Measurements from ENCODE around the gene CMTR1. TPM values are rescaled to one million over a fixed set of nuclear protein-coding genes. Genes with fewer than 3 reads are reported as not detected.

The CMTR1 gene
- total and polyA plus RNA-seq, 10 of the 15 experiments (the other 5 are each of a cell fraction or from before 2014, with no cell fraction given) = 2.7 to 67.0 (median 46.2) TPM

DNA sequence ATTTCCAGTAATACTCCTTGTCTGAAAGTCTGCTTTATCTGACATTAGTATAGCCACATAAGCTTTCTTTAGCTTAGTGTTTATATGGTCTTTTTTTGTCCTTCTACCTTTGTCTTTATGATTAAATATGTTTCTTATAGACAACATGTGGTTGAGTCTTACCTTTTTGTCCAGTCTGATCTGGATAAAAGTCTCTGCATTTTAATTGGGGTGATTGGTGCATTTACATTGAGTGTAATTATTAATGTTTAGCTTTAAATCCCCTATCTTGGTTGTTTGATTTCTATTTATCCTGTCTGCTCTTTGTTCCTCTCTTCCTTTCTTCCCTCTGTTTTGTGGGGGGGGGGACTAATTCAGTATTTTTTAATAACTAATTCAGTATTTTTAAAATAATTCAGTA, 34.7 kb downstream of the CMTR1 start:
- FAIRE-seq (no peak), DNase-seq (ENCODE audit: low read depth, low spot score) (no peak), ATAC-seq (no peak)
- no peak overlapping the region for H2AFZ ChIP-seq (ENCODE audit: control insufficient read depth, low read depth, low read length)
- peaks cover 2% of the 10 kb centered on the region; the same call in 2 of the 3 replicates for H3K9me3 ChIP-seq (replicated peaks; ENCODE audit: control insufficient read depth, insufficient read depth, low read length)
- no peak for TF ChIP-seq YY1 (IDR thresholded peaks at IDR 0.05; ENCODE audit: low read depth, low read length)
- no peak for TF ChIP-seq NR2C2 (IDR thresholded peaks at IDR 0.05; ENCODE audit: borderline replicate concordance, control insufficient read depth, insufficient read length, low read depth)
- no peak for TF ChIP-seq FOXM1 (IDR thresholded peaks at IDR 0.05; ENCODE audit: low read depth, low read length)
- TF ChIP-seq, protein P1, sequence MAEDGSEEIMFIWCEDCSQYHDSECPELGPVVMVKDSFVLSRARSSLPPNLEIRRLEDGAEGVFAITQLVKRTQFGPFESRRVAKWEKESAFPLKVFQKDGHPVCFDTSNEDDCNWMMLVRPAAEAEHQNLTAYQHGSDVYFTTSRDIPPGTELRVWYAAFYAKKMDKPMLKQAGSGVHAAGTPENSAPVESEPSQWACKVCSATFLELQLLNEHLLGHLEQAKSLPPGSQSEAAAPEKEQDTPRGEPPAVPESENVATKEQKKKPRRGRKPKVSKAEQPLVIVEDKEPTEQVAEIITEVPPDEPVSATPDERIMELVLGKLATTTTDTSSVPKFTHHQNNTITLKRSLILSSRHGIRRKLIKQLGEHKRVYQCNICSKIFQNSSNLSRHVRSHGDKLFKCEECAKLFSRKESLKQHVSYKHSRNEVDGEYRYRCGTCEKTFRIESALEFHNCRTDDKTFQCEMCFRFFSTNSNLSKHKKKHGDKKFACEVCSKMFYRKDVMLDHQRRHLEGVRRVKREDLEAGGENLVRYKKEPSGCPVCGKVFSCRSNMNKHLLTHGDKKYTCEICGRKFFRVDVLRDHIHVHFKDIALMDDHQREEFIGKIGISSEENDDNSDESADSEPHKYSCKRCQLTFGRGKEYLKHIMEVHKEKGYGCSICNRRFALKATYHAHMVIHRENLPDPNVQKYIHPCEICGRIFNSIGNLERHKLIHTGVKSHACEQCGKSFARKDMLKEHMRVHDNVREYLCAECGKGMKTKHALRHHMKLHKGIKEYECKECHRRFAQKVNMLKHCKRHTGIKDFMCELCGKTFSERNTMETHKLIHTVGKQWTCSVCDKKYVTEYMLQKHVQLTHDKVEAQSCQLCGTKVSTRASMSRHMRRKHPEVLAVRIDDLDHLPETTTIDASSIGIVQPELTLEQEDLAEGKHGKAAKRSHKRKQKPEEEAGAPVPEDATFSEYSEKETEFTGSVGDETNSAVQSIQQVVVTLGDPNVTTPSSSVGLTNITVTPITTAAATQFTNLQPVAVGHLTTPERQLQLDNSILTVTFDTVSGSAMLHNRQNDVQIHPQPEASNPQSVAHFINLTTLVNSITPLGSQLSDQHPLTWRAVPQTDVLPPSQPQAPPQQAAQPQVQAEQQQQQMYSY (CRISPR knock-in tag; IDR thresholded peaks at IDR 0.05) = no peak
- TF ChIP-seq SMC3 (IDR thresholded peaks at IDR 0.05; ENCODE audit: borderline replicate concordance, low read length) = no peak
- TF ChIP-seq, protein P2, sequence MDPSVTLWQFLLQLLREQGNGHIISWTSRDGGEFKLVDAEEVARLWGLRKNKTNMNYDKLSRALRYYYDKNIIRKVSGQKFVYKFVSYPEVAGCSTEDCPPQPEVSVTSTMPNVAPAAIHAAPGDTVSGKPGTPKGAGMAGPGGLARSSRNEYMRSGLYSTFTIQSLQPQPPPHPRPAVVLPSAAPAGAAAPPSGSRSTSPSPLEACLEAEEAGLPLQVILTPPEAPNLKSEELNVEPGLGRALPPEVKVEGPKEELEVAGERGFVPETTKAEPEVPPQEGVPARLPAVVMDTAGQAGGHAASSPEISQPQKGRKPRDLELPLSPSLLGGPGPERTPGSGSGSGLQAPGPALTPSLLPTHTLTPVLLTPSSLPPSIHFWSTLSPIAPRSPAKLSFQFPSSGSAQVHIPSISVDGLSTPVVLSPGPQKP (IDR thresholded peaks at IDR 0.05; ENCODE audit: low read depth, low read length) = no peak
- TF ChIP-seq KDM1A (IDR thresholded peaks at IDR 0.05; ENCODE audit: borderline replicate concordance) = no peak
- no peak for TF ChIP-seq RBBP5 (conservative IDR thresholded peaks at IDR 0.05)
- TF ChIP-seq SIN3A (IDR thresholded peaks at IDR 0.05; ENCODE audit: low read depth, low read length) = no peak
- TF ChIP-seq, protein P3, sequence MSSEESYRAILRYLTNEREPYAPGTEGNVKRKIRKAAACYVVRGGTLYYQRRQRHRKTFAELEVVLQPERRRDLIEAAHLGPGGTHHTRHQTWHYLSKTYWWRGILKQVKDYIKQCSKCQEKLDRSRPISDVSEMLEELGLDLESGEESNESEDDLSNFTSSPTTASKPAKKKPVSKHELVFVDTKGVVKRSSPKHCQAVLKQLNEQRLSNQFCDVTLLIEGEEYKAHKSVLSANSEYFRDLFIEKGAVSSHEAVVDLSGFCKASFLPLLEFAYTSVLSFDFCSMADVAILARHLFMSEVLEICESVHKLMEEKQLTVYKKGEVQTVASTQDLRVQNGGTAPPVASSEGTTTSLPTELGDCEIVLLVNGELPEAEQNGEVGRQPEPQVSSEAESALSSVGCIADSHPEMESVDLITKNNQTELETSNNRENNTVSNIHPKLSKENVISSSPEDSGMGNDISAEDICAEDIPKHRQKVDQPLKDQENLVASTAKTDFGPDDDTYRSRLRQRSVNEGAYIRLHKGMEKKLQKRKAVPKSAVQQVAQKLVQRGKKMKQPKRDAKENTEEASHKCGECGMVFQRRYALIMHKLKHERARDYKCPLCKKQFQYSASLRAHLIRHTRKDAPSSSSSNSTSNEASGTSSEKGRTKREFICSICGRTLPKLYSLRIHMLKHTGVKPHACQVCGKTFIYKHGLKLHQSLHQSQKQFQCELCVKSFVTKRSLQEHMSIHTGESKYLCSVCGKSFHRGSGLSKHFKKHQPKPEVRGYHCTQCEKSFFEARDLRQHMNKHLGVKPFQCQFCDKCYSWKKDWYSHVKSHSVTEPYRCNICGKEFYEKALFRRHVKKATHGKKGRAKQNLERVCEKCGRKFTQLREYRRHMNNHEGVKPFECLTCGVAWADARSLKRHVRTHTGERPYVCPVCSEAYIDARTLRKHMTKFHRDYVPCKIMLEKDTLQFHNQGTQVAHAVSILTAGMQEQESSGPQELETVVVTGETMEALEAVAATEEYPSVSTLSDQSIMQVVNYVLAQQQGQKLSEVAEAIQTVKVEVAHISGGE (CRISPR knock-in tag; IDR thresholded peaks at IDR 0.05) = no peak
- no peak for TF ChIP-seq BCL11A (IDR thresholded peaks at IDR 0.05; ENCODE audit: low read depth, low read length)
- no peak for TF ChIP-seq ZNF384 (IDR thresholded peaks at IDR 0.05; ENCODE audit: borderline replicate concordance, low read depth, low read length)
- TF ChIP-seq CBFB (IDR thresholded peaks at IDR 0.05; ENCODE audit: low read depth) = no peak
- TF ChIP-seq SPI1 (IDR thresholded peaks at IDR 0.05; ENCODE audit: borderline replicate concordance, insufficient read depth, low read depth, low read length) = no peak
- no peak for TF ChIP-seq EP300 (IDR thresholded peaks at IDR 0.05; ENCODE audit: borderline replicate concordance in 1 of 2, control insufficient read depth in 1 of 2, low read depth in 2 of 2, low read length in 2 of 2)
- no peak for TF ChIP-seq CHD4 (IDR thresholded peaks at IDR 0.05)
- no peak for TF ChIP-seq ZNF24 (IDR thresholded peaks at IDR 0.05)
- TF ChIP-seq CEBPB (IDR thresholded peaks at IDR 0.05; ENCODE audit: borderline replicate concordance in 1 of 2, low read depth in 2 of 2, low read length in 2 of 2) = no peak
- no peaks in the 10 kb centered on the region for H4K20me1 ChIP-seq (ENCODE audit: control insufficient read depth, insufficient read depth)
- H3K4me1 ChIP-seq (ENCODE audit: control insufficient read depth, insufficient read depth, low read length) = no peaks in the 10 kb centered on the region
- intact Hi-C loops (cut with micrococcal nuclease; ENCODE audit: unreplicated experiment) = no loop called here
- H3K27ac ChIP-seq (ENCODE audit: control insufficient read depth, insufficient read depth) = no peak overlapping the region
- H3K79me2 ChIP-seq (ENCODE audit: control insufficient read depth, insufficient read depth, low read length) = no peaks in the 10 kb centered on the region
- H3K36me3 ChIP-seq (ENCODE audit: control insufficient read depth in 2 of 2, insufficient read depth in 2 of 2, low read length in 1 of 2) = peaks cover 19 to 26% of the 10 kb centered on the region in 2 experiments
- H3K27me3 ChIP-seq (replicated peaks in 1 of 2; ENCODE audit: control insufficient read depth in 2 of 2, insufficient read depth in 2 of 2, low read length in 1 of 2) = no peaks in the 10 kb centered on the region
- CTCF ChIA-PET = interaction anchor here (0.7 to 1.8 kb wide), 4 partner anchors 14 to 142 kb away, joined by 3 to 4 read pairs (median 4); no protein-coding TSS in a partner anchor
- H3K4me2 ChIP-seq (ENCODE audit: control insufficient read depth, insufficient read depth) = no peak overlapping the region
- SMC1A ChIA-PET (ENCODE audit: uncharacterized antibody, unreplicated experiment) = interaction anchor here (1.2 to 1.4 kb wide), 4 partner anchors 11 to 57 kb away, joined by 3 to 4 read pairs (median 4); no protein-coding TSS in a partner anchor
- in situ Hi-C loops (cut with MboI) = no loop called here
- H3K9ac ChIP-seq (ENCODE audit: control insufficient read depth, insufficient read depth, low read length) = no peak overlapping the region
- RAD21 ChIA-PET (ENCODE audit: unreplicated experiment) = interaction anchor here (0.6 kb wide), 1 partner anchor 1162 kb away, joined by 4 read pairs; no protein-coding TSS in a partner anchor
- POLR2A ChIA-PET = interaction anchor here (0.6 to 1.1 kb wide), 3 partner anchors 49 to 96 kb away, joined by 3 read pairs; no protein-coding TSS in a partner anchor
- H3K4me3 ChIP-seq = no peak overlapping the region
- BruUV-seq (replicated peaks) = no TSS peak

Data from GM12878 (cell line).